GM19193 (cell line): ENCODE results near the gene ZP1.

Source experiments
- POLR2A ChIP-seq: IDR thresholded peaks from 4 replicates; pipeline ENCODE4 v1.6.1; 2011; ENCODE audit not compliant: insufficient read depth, insufficient read length; ENCODE audit errors: extremely low read depth

ZP1 gene

DNA sequence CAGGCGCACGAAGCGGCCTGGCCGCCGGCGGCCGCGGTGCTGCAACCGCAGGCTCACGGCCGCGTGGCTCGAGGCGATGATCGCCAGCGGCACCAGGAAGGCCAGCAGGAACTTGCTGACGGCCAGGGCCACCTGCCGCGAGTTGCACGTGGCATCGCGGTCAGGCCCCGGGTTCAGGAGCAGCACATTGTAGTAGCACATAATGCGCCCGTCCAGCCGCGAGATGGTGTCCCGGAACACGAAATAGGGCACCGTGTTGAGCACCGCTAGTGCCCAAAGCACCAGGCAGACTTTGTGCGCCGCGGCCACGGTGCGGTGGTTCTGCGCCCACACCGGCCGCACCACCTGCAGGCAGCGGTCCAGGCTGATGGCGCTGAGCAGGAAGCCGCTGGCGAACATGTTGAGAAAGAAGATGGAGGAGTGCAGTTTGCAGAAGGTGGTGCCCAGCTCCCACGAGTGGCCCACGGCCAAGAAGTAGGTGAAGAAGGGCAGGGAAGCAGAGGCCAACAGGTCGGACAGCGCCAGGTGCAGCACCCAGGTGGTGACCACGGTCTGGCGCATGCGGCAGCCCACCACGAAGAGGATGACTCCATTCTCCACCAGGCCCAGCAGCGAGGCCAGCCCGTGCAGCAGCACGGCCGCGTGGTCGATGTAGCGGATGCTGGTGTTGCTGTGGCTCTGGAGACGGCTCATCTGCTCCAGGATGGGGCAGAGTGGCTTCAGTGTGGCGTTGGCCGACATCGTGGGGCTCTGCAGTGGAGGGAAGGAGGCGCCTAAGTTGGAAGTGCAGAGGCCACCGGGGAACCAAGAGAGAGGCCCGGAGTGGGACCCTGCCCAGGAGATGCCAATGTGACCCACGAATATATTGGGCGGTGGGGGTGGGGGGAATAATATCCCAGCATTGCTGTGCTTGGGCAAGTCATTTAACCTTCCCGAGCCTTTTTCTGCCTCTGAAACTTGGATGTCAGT lies 14.1 kb upstream of the ZP1 start:
- TF ChIP-seq POLR2A, result no peak

DNA sequence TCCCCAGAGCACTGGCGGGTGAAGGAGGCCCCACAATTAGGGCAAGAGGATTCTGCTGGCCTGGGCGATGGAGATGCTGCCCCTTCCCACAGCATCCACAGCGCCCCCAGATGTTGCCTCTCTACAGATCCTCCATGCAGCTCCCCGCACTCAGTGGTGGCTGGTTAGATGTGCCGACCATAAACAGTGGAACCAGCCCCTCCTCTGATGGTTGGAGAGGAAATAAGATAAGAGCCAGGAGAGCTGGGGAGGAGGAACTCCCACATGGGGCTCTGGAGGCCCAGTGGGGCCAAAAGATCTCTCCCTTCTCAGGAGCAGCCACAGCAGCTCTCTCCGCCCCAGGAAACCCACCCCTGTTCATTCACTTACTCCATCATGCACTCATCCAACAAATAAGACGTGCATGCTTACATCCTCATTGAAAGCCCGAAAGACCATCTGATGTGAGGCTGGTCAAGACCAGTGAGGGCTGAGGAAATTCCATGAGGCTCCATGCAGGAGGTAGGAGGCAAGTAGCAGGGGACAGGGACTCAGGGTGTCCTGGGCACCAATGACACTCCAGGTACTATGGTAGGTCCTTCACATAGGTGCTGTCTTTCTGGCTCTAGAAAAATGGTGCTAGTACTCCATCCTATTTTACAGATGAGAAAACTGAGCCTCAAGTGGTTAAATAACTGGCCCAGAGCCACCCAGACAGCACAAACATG lies 13.0 kb upstream of the ZP1 start:
- TF ChIP-seq POLR2A, result no peak

- no peak for TF ChIP-seq POLR2A
Measured at GRCh38 chr11:60854847-60855725, 12.3 kb upstream of the ZP1 start.

GRCh38 chr11:60855726-60856633 lies 11.4 kb upstream of the ZP1 start, which contains the start of gene PTGDR2:
PTGDR2 (minus strand) TSS chr11:60855950; CDS start chr11:60853722, 2,228 bp downstream.
- no peak for TF ChIP-seq POLR2A

DNA sequence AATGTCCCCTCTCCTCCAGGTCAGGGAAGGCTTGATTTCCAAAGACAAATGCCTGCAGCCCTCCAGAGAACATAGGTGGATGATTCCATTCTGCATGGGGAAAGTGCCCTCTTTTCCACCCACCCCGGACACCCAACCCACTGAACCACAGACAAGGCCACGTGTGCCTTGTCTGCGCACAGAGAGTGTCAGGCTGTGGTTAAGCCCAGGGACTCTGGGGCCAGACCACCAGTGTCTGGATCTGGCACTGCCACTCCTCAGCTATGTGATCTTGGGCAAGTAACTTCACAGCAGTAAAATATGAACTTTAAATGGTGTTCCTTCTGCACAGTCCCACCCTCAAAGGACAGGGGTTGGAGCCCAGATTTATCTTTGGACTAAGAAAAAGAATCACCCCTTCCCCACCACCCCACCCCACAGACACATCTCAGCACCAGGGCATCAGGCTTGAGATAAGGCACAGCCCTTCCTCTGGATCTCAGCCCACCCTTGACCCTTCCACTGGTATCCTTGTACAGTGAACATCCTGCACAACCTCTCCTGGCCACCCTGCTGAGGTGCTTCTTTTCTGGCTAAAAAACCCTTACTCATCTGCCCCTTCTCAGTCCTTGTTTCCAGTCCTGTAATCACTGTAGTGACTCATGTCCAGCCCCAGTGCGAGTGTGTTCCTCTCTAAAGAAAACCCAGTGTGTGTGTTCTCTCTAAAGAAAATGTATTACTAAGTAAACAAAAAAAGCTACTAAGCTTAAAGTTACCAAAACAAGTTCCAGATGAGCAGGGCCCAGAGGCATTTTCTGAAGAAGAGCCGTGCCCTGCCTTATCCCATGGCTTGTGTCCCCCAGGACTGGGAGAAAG lies 9.7 kb upstream of the ZP1 start:
- no peak for TF ChIP-seq POLR2A

GRCh38 chr11:60858236-60858635 lies 9.1 kb upstream of the ZP1 start:
- no peak for TF ChIP-seq POLR2A

DNA sequence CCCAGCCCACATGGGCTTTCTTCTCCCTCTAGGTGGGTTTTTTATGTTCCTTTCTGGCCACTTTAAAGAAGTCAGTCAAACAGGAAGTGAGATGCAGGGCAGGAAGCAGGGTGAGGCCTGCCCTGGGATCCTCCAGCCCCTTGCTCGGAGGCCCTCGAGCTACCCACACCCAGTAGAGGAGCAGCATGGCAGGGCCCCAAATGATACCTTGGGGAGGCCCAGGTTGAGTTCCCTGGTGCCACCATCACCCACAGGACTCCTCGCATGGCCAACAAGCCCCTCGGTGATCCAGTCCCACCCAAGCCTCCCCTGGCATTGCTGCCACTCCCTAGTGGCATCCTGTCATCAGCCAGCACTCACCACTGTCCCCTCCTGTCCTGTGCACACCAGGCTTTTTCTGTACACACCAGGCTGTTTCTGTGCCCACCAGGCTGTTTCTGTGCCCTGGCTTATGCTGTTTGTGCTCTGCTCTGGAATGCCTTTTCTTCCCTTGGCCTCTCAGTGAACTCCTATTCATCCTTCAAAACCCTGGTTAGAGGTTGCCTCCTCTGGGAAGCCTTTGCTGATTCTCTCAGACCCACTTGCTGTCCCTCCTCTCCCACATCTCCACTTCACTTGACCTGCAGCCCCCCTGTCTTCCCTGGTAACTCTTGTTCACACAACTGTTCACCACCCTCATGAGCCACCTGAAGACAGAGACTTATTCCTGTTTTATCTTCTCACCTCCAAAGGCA lies 8.4 kb upstream of the ZP1 start:
- no peak for TF ChIP-seq POLR2A

DNA sequence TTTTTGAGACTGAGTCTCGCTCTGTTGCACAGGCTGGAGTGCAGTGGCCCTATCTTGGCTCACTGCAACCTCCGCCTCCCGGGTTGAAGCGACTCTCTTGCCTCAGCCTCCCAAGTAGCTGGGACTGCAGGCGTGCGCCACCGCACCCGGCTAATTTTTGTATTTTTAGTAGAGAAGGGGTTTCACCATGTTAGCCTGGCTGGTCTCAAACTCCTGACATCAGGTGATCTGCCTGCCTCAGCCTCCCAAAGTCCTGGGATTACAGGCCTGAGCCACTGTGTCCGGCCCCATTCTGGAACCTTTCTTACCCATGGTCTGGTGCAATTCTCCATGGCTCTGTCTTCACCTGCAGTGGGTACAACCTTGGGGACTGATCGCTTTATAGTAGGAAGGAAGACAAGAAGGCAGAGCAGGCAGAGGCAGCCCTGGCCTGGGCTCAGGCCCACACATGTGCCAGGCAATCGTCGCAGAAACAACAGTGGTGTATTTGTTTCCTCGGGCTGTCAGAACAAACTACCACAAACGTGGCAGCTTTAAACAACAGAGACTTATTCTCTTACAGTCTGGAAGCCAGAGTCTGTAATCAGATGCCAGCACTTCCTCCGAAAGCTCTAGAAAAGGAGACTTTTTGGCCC lies 7.6 kb upstream of the ZP1 start:
- TF ChIP-seq POLR2A, result no peak

- no peak for TF ChIP-seq POLR2A
Measured at GRCh38 chr11:60860943-60861342, 6.4 kb upstream of the ZP1 start.

GRCh38 chr11:60862171-60862570 lies 5.2 kb upstream of the ZP1 start:
- TF ChIP-seq POLR2A, result no peak

GRCh38 chr11:60863550-60864521 lies 3.5 kb upstream of the ZP1 start:
- TF ChIP-seq POLR2A, result no peak
